ENCODE data around the gene IL17D. TPM values are rescaled to one million over a fixed set of nuclear protein-coding genes. Genes with fewer than 3 reads are reported as not detected.
A peak's percentile ranks its signal among the peaks of the same experiment; 100 is the strongest.

The IL17D gene
- total RNA-seq: not detected in 2 replicates

GRCh38 chr13:20702915-20703779 lies at the start of gene IL17D:
Gene IL17D, plus strand, starts transcription at chr13:20703699. Its CDS starts 303 bp downstream, at chr13:20704002.
- DNase-seq (peak; percentile 40), ATAC-seq (ENCODE audit: low read depth) (peak; percentile 8)
- peaks cover 19% of the 10 kb centered on the region for H3K27me3 Mint-ChIP-seq
- peak within 1 kb of the TSS; percentile 93 for H3K4me3 Mint-ChIP-seq
- peaks cover 14% of the 10 kb centered on the region for H3K4me1 Mint-ChIP-seq
- H3K9me3 Mint-ChIP-seq: no peaks in the 10 kb centered on the region
- intact Hi-C loops (cut with micrococcal nuclease): loop anchor here (5.0 to 10.0 kb wide), 6 partner anchors 199 to 964 kb away; partner anchors contain the start of genes GJB2, MRPL57, SKA3 and XPO4
- CTCF ChIA-PET: interaction anchor here (0.6 to 0.7 kb wide), 2 partner anchors 79 to 126 kb away, joined by 3 read pairs; no protein-coding TSS in a partner anchor
- POLR2A ChIA-PET: interaction anchor here (0.9 kb wide), 1 partner anchor 71 kb away, joined by 5 read pairs; the partner anchor contains the start of gene EEF1AKMT1
- TF ChIP-seq CTCF (IDR thresholded peaks at IDR 0.05): no peak
- H3K36me3 Mint-ChIP-seq (ENCODE audit: low read depth): peaks cover 2% of the 10 kb centered on the region
- no peak within 1 kb of the TSS for H3K27ac Mint-ChIP-seq

- Mint-ChIP-seq H3K4me1 (no peaks in the 10 kb centered on the region), H3K27ac (no peak overlapping the region), H3K4me3 (no peak overlapping the region), H3K36me3 (ENCODE audit: low read depth) (peaks cover 20% of the 10 kb centered on the region), H3K9me3 (no peaks in the 10 kb centered on the region), H3K27me3 (no peaks in the 10 kb centered on the region)
- intact Hi-C loops (cut with micrococcal nuclease): no loop called here
- ChIA-PET POLR2A (no interaction called here), CTCF (no interaction called here)
- DNase-seq: no peak
- ATAC-seq (ENCODE audit: low read depth): no peak
- no peak for TF ChIP-seq CTCF (IDR thresholded peaks at IDR 0.05)
These were observed 49.3 kb upstream of the IL17D start for GRCh38 chr13:20654156-20654555.

GRCh38 chr13:20658451-20659040 lies 45.0 kb upstream of the IL17D start:
- CTCF ChIA-PET: no interaction called here
- Mint-ChIP-seq H3K4me3 (no peak overlapping the region), H3K27me3 (no peaks in the 10 kb centered on the region), H3K27ac (no peak overlapping the region), H3K36me3 (ENCODE audit: low read depth) (peaks cover 39% of the 10 kb centered on the region), H3K4me1 (no peaks in the 10 kb centered on the region), H3K9me3 (no peaks in the 10 kb centered on the region)
- no peak for TF ChIP-seq CTCF (IDR thresholded peaks at IDR 0.05)
- no peak for ATAC-seq (ENCODE audit: low read depth)
- no peak for DNase-seq
- intact Hi-C loops (cut with micrococcal nuclease): no loop called here
- POLR2A ChIA-PET: no interaction called here

- ChIA-PET POLR2A (no interaction called here), CTCF (no interaction called here)
- TF ChIP-seq CTCF (IDR thresholded peaks at IDR 0.05): no peak
- H3K27me3 Mint-ChIP-seq: no peaks in the 10 kb centered on the region
- DNase-seq (no peak), ATAC-seq (ENCODE audit: low read depth) (no peak)
- no peak overlapping the region for H3K27ac Mint-ChIP-seq
- H3K9me3 Mint-ChIP-seq: no peaks in the 10 kb centered on the region
- peaks cover 32% of the 10 kb centered on the region for H3K36me3 Mint-ChIP-seq (ENCODE audit: low read depth)
- intact Hi-C loops (cut with micrococcal nuclease): no loop called here
- no peak overlapping the region for H3K4me3 Mint-ChIP-seq
- H3K4me1 Mint-ChIP-seq: no peaks in the 10 kb centered on the region
These were observed 39.1 kb upstream of the IL17D start for GRCh38 chr13:20664351-20664750.

GRCh38 chr13:20666948-20667347 lies 36.6 kb upstream of the IL17D start:
- Mint-ChIP-seq H3K4me1 (no peaks in the 10 kb centered on the region), H3K36me3 (ENCODE audit: low read depth) (peaks cover 34% of the 10 kb centered on the region), H3K4me3 (no peak overlapping the region), H3K9me3 (no peaks in the 10 kb centered on the region), H3K27ac (no peak overlapping the region), H3K27me3 (no peaks in the 10 kb centered on the region)
- POLR2A ChIA-PET: no interaction called here
- CTCF ChIA-PET: no interaction called here
- intact Hi-C loops (cut with micrococcal nuclease): no loop called here
- DNase-seq: no peak
- TF ChIP-seq CTCF (IDR thresholded peaks at IDR 0.05): no peak
- no peak for ATAC-seq (ENCODE audit: low read depth)

Data from activated B cell treated with CpG ODN at 0.5 μM for 24 hours (primary cell).